Measurements from ENCODE around the gene MYPOP. TPM values are rescaled to one million over a fixed set of nuclear protein-coding genes. Genes with fewer than 3 reads are reported as not detected.

Gene MYPOP
- total RNA-seq, 4 donors from 2014 or later = 1.8 to 4.3 (median 3.0) TPM

DNA sequence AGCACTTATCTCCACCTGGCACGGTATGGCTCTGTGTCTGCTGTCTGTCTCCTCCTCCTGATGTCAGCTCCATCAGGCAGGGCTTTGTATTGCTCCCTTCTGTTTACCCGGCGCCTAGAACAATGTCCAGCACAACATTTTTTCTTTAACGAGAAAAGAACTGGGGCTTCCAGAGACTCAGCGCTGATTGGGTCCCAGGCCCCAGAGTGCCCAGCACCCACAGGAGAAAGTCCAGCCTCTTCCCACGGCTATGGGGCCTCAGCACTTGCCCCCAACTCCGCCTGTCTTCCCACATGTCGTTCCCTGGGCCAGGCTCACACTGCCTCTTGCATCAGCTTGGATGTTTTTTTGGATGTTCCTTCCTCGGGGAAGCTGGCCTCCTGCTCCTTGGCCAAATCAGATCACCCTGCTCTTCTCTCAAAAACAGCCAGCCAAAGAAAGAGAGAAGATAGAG is 6.9 kb downstream of the MYPOP start:
- 79 to 85% methylated on average over 9 of the region's 9 CpGs for WGBS, 2 donors
- Histone ChIP-seq H3K36me3 (peaks cover 7 to 21% of the 10 kb centered on the region in 2 donors), H3K9me3 (no peaks in the 10 kb centered on the region), H3K27me3 (no peaks in the 10 kb centered on the region), H3K4me1 (peaks cover 0 to 7% of the 10 kb centered on the region in 2 donors), H3K4me3 (replicated peaks in 1 of 3) (no peak overlapping the region), H3K27ac (no peak overlapping the region)
- intact Hi-C loops (cut with DNase I) = loop anchor here (10.0 kb wide), 1 partner anchor 119 kb away; no protein-coding TSS in a partner anchor
- no peak for TF ChIP-seq POLR2A (IDR thresholded peaks at IDR 0.05)
- no peak for TF ChIP-seq CTCF (IDR thresholded peaks at IDR 0.05)
- no peak for DNase-seq

- H3K27ac ChIP-seq = no peak overlapping the region
- intact Hi-C loops (cut with DNase I) = loop anchor here (10.0 kb wide), 1 partner anchor 124 kb away; no protein-coding TSS in a partner anchor
- H3K36me3 ChIP-seq = peaks cover 0 to 7% of the 10 kb centered on the region in 2 donors
- H3K4me3 ChIP-seq (replicated peaks in 1 of 3) = no peak overlapping the region
- peaks cover 5% of the 10 kb centered on the region in 2 donors for H3K4me1 ChIP-seq
- TF ChIP-seq POLR2A (IDR thresholded peaks at IDR 0.05) (no peak), CTCF (IDR thresholded peaks at IDR 0.05) (no peak)
- H3K9me3 ChIP-seq = no peaks in the 10 kb centered on the region
- no peak for DNase-seq
- 89 to 100% methylated on average over 5 to 17 of the region's 17 CpGs for WGBS, 2 donors
- no peaks in the 10 kb centered on the region for H3K27me3 ChIP-seq
Measured at GRCh38 chr19:45890877-45891276, 11.5 kb downstream of the MYPOP start.

- 73 to 82% methylated on average over 6 of the region's 6 CpGs for WGBS, 2 donors
Measured at GRCh38 chr19:45889210-45889885, 13.1 kb downstream of the MYPOP start.

DNA sequence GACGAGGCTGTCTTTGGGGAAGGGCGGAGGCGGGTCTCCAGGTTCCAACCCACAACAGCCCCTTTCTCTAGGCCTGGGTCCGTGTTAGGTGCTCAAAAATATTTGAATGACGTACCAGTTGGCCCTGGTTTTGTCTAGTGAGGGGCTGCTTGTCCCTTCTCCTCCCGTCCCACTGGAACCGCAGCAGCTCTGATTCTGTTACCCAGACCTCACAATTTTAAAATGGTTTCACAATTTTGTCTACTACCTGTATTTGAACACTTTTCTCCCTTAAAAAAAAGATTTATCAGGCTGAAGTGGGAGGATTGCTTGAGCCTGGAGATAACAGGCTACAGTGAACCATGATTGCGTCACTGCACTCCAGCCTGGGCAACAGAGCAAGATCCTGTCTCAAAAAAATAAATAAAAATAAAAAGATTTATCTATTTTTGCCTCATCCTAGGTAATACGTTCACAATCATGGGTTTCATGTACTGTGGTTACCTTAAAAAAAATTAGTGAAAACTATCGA is 15.2 kb downstream of the MYPOP start:
- H3K36me3 ChIP-seq = peaks cover 5 to 9% of the 10 kb centered on the region in 2 donors
- no peaks in the 10 kb centered on the region for H3K27me3 ChIP-seq
- TF ChIP-seq CTCF (IDR thresholded peaks at IDR 0.05) = no peak
- no peak for TF ChIP-seq POLR2A (IDR thresholded peaks at IDR 0.05)
- peak overlapping the region in 2 of 3 donors; percentile 25 to 73 for H3K4me3 ChIP-seq (replicated peaks in 1 of 3)
- H3K27ac ChIP-seq = peak overlapping the region; percentile 76 to 92 (median 89)
- DNase-seq = no peak
- intact Hi-C loops (cut with DNase I) = no loop called here
- 48 to 60% methylated on average over 10 of the region's 10 CpGs for WGBS, 2 donors
- H3K4me1 ChIP-seq = peaks cover 31 to 34% of the 10 kb centered on the region in 2 donors
- no peaks in the 10 kb centered on the region for H3K9me3 ChIP-seq

More at GRCh38 chr19:45889210-45889885, 13.1 kb downstream of the MYPOP start:
- H3K4me3 ChIP-seq (replicated peaks in 1 of 3) = no peak overlapping the region
- no peak for DNase-seq
- intact Hi-C loops (cut with DNase I) = no loop called here
- peaks cover under 1 to 3% of the 10 kb centered on the region in 2 donors for H3K36me3 ChIP-seq
- no peak overlapping the region for H3K27ac ChIP-seq
- H3K9me3 ChIP-seq = no peaks in the 10 kb centered on the region
- no peak for TF ChIP-seq POLR2A (IDR thresholded peaks at IDR 0.05)
- no peak for TF ChIP-seq CTCF (IDR thresholded peaks at IDR 0.05)
- H3K4me1 ChIP-seq = peaks cover 15% of the 10 kb centered on the region in 2 donors
- no peaks in the 10 kb centered on the region for H3K27me3 ChIP-seq
